ENCODE measurements around the gene HNRNPA3. TPM values are rescaled to one million over a fixed set of nuclear protein-coding genes. Genes with fewer than 3 reads are reported as not detected.
"Not testable (repeated sequence)": the region's sequence is repeated elsewhere in the genome, so short reads cannot be mapped to it uniquely, and the experiment has no call there.

Gene HNRNPA3
- polyA plus RNA-seq, 1 donor from 2014 or later, result 55.3 TPM

DNA sequence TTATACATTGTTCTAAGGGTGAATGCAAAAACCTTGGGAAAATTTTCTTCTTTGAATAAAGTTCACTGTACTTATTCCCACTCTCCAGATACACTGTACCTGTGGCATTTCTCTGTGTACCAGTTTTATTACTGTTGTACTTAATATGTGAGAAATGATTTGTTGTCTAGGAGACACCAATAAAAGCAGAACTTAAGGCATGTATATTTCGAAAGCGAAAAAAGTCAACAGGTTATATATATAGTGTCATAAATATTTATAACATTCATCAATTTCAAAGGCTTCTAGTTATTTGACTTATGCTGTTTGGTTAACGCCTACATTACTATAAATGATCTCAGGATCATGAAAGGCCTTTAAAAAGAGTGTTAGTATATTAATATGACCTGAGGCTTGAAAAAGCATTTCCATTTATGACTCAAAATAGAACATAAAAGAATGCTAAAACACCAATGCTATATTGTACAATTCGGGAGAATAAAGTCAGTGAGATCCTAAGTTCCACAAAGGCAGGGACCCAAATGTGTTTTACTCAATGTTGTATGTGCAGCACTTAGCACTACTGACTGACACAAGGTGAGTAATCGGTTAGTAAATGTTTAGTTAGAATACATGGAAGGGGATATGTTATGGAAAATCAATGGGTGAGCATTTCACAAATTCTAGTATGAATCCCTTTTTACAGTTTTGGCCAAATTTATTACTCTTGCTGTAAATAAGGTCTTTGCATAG lies 32.2 kb upstream of the HNRNPA3 start:
- Mint-ChIP-seq H3K9me3 (no peaks in the 10 kb centered on the region), H3K27me3 (peaks cover 6% of the 10 kb centered on the region), H3K4me3 (no peak overlapping the region), H3K36me3 (no peaks in the 10 kb centered on the region), H3K27ac (no peak overlapping the region), H3K4me1 (no peaks in the 10 kb centered on the region)

DNA sequence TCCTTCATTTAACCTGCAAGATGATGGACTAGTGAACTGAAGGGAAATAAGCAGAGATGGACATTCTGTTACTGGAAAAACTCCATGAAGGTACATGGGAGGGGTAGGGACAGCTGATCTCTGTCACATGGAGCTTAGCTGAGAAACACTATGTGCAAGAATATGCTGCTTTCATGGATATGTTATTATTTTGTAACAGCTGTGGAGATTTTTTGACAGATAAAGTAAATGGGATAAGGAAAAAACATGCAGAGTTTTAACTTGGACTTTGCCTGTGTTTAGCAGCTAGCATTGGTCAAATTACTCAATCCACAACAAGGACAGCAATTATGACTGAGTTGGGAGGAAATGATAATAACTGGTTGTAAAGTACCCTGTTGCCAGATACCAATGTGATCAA lies 28.7 kb upstream of the HNRNPA3 start:
- Mint-ChIP-seq H3K27me3 (peaks cover 4% of the 10 kb centered on the region), H3K36me3 (peaks cover 1% of the 10 kb centered on the region), H3K4me3 (no peak overlapping the region), H3K4me1 (peaks cover 0 to 2% (median 0%) of the 10 kb centered on the region in 3 donors), H3K9me3 (no peaks in the 10 kb centered on the region), H3K27ac (peak overlapping the region in 1 of 3 donors; percentile 8)

DNA sequence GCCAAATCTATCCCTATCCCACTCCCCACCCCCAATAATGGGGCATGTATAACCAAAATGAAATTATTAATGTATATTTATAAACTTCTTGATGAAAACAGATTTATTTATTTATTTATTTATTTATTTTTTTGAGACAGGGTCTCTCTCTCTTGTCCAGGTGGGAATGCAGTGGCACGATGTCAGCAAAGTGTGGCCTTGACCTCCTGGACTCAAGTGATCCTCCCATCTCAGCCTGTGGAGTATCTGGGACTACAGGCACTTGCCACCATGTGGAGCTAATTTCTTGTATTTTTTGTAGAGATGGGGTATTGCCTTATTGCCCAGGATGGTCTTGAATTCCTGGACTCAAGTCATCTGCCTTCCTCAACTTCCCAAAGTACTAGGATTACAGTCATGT lies 28.0 kb upstream of the HNRNPA3 start:
- Mint-ChIP-seq H3K4me1 (peaks cover 0 to 2% (median 0%) of the 10 kb centered on the region in 3 donors), H3K36me3 (peaks cover 1% of the 10 kb centered on the region), H3K27ac (no peak overlapping the region), H3K9me3 (no peaks in the 10 kb centered on the region), H3K4me3 (no peak overlapping the region), H3K27me3 (peaks cover 4% of the 10 kb centered on the region)

DNA sequence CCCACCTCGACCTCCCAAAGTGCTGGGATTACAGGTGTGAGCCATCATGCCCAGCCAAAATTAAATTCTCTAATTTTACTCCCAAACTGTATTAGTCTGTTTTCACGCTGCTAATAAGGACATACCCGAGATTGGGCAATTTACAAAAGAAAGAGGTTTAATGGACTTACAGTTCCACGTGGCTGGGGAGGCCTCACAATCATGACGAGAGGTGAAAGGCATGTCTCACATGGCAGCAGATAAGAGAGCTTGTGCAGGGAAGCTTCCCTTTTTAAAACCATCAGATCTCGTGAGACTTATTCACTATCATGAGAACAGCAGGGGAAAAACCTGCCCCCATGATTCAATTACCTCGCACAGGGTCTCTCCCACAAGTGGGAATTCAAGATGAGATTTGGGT lies 26.6 kb upstream of the HNRNPA3 start:
- H3K36me3 Mint-ChIP-seq, H3K4me3 Mint-ChIP-seq, H3K27me3 Mint-ChIP-seq, H3K27ac Mint-ChIP-seq, H3K4me1 Mint-ChIP-seq, H3K9me3 Mint-ChIP-seq: not testable (repeated sequence)

DNA sequence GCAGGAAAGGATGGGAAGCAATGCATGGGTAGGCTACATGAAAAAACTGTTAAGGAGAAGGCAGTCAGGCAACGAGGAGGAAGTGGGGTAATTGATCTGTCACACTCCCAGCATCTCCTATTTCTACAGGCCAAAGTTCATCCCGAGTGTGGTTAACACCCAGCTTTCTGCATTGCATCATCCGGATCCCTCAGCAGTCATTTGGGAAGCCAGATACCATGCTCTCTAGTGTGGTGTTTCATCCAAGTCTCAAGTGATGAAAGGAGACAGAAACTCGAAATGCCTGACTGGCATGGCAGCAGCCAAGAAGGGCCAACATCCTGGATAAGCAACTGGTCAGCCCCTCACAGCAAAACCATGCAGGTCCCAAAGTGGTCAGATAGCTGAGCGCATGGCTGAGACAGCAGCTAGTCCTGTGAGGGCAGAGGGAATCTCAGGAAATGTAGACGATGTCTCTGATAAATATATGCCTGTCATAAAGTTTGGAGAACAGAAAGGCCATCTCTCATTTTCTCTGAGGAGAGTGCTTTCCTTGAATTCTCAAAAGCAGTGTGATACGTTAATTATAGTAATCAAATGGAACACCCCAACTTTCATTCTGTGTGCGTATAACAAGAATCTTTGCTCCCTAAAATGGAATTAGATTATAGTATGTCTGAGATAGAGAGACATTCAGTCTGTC lies 24.8 kb upstream of the HNRNPA3 start:
- Mint-ChIP-seq H3K9me3 (no peaks in the 10 kb centered on the region), H3K27ac (no peak overlapping the region), H3K4me3 (no peak overlapping the region), H3K36me3 (peaks cover 1% of the 10 kb centered on the region), H3K4me1 (peaks cover 0 to 2% (median 2%) of the 10 kb centered on the region in 3 donors), H3K27me3 (peaks cover 1% of the 10 kb centered on the region)

DNA sequence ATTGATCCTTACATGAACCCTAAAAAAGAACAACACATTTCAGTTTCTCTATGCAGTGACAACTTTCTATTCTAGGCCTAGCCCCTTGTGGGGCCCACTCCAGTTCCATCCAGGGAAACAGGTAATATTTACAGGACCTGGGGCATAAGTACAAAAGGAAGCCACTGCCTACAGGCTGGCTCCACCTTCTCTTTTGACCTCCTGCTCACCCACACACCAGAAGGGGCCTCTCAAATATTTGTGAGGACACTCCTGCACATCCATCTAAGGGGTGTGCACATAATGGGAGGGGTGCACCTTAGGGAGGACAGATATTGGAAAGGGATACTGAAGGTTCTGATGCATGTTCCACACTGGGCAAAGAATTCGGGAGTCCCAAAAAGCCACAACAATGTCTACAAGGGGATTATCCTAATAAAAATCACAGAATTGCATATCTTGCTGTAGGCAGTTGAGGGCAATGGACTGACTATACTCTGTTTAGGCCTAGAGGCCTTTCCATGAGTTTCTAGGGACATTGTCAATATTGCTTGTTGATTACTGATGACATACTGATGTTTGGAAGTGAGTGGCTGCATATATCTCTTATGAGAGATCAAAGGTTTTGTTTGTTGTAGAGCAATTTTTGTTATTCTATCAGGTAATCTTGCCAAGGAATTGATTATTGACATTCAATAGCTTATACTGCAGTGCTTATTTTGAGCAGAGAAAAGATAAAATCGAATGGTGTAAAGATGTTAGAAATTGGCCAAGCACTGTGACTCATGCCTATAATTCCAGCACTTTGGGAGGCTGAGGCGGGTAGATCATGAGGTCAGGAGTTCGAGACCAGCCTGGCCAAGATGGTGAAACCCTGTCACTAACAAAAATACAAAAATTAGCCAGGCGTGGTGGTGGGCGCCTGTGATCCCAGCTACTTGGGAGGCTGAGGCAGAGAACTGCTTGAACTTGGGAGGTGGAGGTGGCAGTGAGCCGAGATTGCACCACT lies 23.8 kb upstream of the HNRNPA3 start:
- Mint-ChIP-seq H3K9me3 (no peaks in the 10 kb centered on the region), H3K27ac (no peak overlapping the region), H3K4me1 (peaks cover 0 to 4% (median 2%) of the 10 kb centered on the region in 3 donors), H3K27me3 (no peaks in the 10 kb centered on the region), H3K36me3 (peaks cover 1% of the 10 kb centered on the region), H3K4me3 (peak overlapping the region in 1 of 4 donors; percentile 24)

DNA sequence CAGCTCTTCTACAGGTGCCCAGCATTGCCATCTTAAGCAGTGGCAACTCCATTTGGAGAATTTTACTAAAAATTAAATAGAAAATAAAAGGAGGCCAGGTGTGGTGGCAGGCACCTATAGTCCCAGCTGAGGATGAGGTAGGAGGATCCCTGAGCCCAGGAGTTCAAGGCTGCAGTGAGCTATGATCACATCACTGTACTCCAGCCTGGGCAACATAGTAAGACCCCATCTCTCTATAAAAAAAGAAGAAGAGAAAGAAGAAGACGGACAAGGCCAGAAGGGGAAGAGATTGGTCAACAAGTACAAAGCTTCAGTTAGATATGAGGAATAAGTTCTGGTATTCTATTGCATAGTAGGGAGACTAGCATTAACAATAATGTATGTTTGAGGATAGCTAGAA lies 21.7 kb upstream of the HNRNPA3 start:
- Mint-ChIP-seq H3K4me1 (peaks cover 0 to 4% (median 2%) of the 10 kb centered on the region in 3 donors), H3K27me3 (no peaks in the 10 kb centered on the region), H3K4me3 (no peak overlapping the region), H3K27ac (no peak overlapping the region), H3K36me3 (peaks cover 1% of the 10 kb centered on the region), H3K9me3 (no peaks in the 10 kb centered on the region)

DNA sequence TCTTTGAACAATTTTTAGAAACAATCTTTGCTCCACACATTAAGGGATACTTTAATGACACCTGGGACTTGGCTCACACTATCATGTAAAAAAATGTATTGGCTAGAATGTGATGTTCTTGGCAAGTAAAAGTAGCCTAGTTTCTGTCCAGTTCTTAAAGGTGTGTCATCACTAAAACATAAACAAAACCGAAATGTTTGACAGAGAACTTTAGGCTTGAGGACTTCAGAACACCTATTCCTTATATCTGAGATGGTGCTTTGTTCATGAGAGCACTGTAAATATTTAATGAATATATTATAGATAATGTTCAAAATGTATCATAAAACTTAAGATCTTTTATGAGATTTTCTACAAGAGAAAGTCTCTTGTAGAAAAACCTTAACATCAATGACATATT lies 19.8 kb upstream of the HNRNPA3 start:
- peaks cover 1% of the 10 kb centered on the region for H3K36me3 Mint-ChIP-seq
- H3K9me3 Mint-ChIP-seq, result no peaks in the 10 kb centered on the region
- no peaks in the 10 kb centered on the region for H3K27me3 Mint-ChIP-seq
- H3K4me3 Mint-ChIP-seq, result no peak overlapping the region
- H3K4me1 Mint-ChIP-seq, result peaks cover 0 to 4% (median 0%) of the 10 kb centered on the region in 3 donors
- no peak overlapping the region for H3K27ac Mint-ChIP-seq

DNA sequence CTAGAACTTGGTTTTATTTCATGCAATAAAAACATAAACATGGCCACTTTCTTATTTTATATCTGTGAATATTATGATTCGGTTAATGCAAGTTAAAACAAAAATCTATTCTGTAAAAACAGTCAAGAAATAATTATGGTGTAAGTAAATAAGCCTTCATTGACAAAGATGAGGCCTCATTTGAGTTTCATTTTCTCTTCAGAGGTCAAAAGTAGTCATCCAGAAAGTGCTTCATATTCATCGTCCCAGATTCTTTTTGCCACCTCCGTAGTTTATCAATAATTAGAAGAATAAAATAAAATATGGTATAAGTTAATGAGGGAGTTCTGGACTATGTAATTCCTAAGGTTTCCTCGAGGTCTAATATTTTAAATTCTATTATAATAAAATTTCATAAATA lies 19.4 kb upstream of the HNRNPA3 start:
- no peak overlapping the region for H3K4me3 Mint-ChIP-seq
- no peaks in the 10 kb centered on the region for H3K9me3 Mint-ChIP-seq
- no peaks in the 10 kb centered on the region for H3K27me3 Mint-ChIP-seq
- no peak overlapping the region for H3K27ac Mint-ChIP-seq
- peaks cover 0 to 4% (median 0%) of the 10 kb centered on the region in 3 donors for H3K4me1 Mint-ChIP-seq
- H3K36me3 Mint-ChIP-seq, result no peaks in the 10 kb centered on the region

DNA sequence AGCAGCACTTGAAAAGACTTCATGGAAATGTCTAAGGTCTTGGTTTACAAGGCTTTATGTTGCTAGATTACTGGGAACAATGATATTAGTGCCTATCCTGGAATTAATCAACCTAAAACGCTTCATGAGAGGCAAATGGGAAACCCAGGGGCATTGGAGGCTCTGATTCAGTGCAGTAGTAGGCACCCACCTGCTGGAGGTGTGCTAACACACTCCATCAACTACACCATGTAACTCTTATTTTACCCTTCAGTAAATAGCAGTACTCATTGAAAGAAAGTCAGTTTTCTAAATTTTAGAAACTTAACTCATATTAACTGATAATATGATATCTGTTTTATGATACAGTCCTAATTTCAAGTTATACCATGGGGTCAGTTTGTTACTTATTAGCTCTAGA lies 17.4 kb upstream of the HNRNPA3 start:
- H3K4me3 Mint-ChIP-seq, result no peak overlapping the region
- no peaks in the 10 kb centered on the region for H3K36me3 Mint-ChIP-seq
- no peaks in the 10 kb centered on the region for H3K27me3 Mint-ChIP-seq
- no peak overlapping the region for H3K27ac Mint-ChIP-seq
- no peaks in the 10 kb centered on the region for H3K9me3 Mint-ChIP-seq
- peaks cover 0 to 4% (median 0%) of the 10 kb centered on the region in 3 donors for H3K4me1 Mint-ChIP-seq

DNA sequence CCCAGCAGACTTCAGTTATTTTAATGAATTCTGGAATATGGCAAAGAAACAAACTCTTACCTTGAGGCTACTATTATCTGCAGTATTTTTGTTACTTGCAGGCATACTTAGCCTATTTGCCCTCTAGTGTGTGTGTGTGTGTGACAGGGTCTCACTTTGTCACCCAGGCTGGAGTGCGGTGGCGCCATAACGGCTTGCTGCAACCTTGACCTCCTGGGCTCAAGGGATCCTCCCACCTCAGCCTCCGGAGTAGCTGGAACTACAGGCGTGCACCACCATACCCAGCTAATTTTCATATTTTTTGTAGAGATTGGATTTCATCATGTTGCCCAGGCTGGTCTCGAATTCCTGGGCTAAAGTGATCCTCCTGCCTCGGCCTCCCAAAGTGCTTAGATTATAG lies 12.2 kb upstream of the HNRNPA3 start:
- not testable (repeated sequence) for H3K27me3 Mint-ChIP-seq, H3K4me1 Mint-ChIP-seq, H3K4me3 Mint-ChIP-seq, H3K27ac Mint-ChIP-seq, H3K9me3 Mint-ChIP-seq, H3K36me3 Mint-ChIP-seq

DNA sequence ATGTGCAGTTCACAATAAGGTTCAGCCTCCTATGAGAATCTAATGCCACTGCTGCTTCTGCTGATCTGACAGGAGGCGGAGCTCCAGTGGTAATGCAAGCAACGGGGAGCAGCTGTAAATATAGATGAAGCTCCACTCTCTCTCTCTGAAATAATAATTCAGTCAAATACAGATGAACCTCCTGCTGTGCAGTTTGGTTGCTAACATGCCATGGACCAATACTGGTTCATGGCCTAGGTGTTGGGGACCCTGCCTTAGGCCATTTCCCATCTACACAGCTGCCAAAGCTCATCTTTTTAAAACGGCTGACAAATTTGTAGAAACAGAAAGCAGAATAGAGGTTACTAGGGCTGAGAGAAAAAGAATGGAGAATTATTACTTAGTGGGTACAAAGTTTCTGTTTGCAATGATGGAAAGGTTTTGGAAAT lies 10.7 kb upstream of the HNRNPA3 start:
- Mint-ChIP-seq H3K9me3 (no peaks in the 10 kb centered on the region), H3K4me1 (peaks cover 0 to 2% (median under 1%) of the 10 kb centered on the region in 3 donors), H3K36me3 (no peaks in the 10 kb centered on the region), H3K27me3 (no peaks in the 10 kb centered on the region), H3K4me3 (no peak overlapping the region), H3K27ac (no peak overlapping the region)

DNA sequence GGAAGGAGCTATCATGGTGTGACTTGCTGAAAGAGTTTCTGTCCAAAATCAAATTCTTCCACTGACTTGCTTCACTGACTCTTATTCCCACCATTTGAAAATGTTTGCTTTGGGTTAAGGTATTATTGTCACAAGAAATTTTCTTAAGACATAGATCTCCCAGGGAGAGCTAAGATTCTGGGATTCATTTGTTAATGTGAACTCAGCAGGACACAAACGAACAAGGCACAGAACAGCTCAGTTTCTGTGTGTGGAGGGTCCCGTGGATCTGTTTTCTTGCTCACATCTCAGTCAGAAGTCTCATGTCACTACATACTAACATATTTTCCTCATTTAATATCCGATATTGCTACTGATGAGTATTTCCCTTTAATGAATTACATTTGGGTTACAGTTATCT lies 8.2 kb upstream of the HNRNPA3 start:
- Mint-ChIP-seq H3K27ac (no peak overlapping the region), H3K36me3 (no peaks in the 10 kb centered on the region), H3K9me3 (no peaks in the 10 kb centered on the region), H3K27me3 (no peaks in the 10 kb centered on the region), H3K4me1 (peaks cover 0 to 4% (median 2%) of the 10 kb centered on the region in 3 donors), H3K4me3 (no peak overlapping the region)

DNA sequence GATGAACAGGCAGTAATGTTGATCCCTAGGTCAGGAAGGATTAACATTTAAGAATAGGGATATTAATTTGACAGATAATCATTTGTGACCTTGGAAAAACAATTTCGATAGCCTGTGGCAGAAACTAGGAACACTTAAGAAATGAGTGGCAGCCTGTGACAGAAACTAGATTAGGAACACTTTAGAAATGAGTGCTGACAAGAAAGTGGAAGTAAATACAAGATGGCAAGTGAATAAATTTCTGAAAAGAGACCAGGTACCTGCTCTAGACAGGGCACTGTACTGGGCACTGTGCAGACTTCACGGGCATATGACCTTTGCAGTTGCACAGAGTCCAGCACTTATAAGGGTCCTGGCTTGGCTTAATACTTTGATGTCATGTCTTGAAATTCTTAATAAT lies 5.5 kb upstream of the HNRNPA3 start:
- Mint-ChIP-seq H3K4me3 (peak overlapping the region in 1 of 4 donors; percentile 54), H3K27ac (peak overlapping the region in 1 of 3 donors; percentile 46), H3K36me3 (no peaks in the 10 kb centered on the region), H3K27me3 (no peaks in the 10 kb centered on the region), H3K4me1 (peaks cover 4 to 18% (median 10%) of the 10 kb centered on the region in 3 donors), H3K9me3 (no peaks in the 10 kb centered on the region)

DNA sequence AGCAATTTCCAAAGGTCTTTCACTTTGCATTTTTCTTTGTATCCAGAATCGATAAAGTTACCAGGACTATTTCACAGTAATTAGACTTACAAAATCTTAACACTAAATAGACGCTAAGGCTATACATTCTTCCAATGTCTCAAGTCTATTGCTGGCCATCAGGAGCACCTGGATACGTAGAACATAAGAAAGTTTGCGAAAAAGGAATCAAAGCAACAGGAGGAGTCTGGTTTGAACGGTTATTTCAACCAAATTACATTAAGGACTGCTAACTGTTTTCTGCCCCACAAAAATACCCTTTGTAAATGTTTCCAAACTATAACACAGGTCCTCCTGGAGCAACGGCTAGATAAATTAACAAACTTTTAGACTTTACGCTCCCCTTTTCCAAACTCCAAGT lies 1.4 kb upstream of the HNRNPA3 start:
- no peaks in the 10 kb centered on the region for H3K9me3 Mint-ChIP-seq
- H3K4me1 Mint-ChIP-seq, result peaks cover 15 to 32% (median 31%) of the 10 kb centered on the region in 3 donors
- H3K36me3 Mint-ChIP-seq, result no peaks in the 10 kb centered on the region
- peak overlapping the region; percentile 98 to 100 (median 100) for H3K27ac Mint-ChIP-seq
- H3K27me3 Mint-ChIP-seq, result no peaks in the 10 kb centered on the region
- peak overlapping the region; percentile 41 to 100 (median 96) for H3K4me3 Mint-ChIP-seq
